Kidney epithelial cell (primary cell): Measurements from ENCODE around the gene BAG5. TPM values are rescaled to one million over a fixed set of nuclear protein-coding genes. Genes with fewer than 3 reads are reported as not detected.

Experiments used
- DNase-seq: peaks from one replicate; pipeline ENCODE4 v3.0.0-alpha.2; 2010; ENCODE audit warnings: low read depth
- H3K27me3 ChIP-seq: 2 replicates; pipeline ENCODE4 v1.6.0; 2011; ENCODE audit warnings: low read length; ENCODE audit not compliant: control insufficient read depth, insufficient read depth
- H3K36me3 ChIP-seq: 2 replicates; pipeline ENCODE4 v1.5.1; 2011; ENCODE audit warnings: low read length; ENCODE audit not compliant: control insufficient read depth, insufficient read depth
- H3K4me3 ChIP-seq: 2 replicates; pipeline ENCODE4 v1.5.1; 2011; ENCODE audit warnings: low read depth, mild to moderate bottlenecking, control low read depth, low read length
- total RNA-seq: library from RNA; depleted of rRNA; stranded (reverse); fragments of >200 nt; gene quantifications from 2 replicates; pipeline ENCODE4 v1.2.3, GENCODE V29; 2015
- TF ChIP-seq, protein P1 (sequence below): IDR thresholded peaks from 2 replicates; pipeline ENCODE4 v1.5.1; 2011; ENCODE audit warnings: mild to moderate bottlenecking, moderate library complexity, low read length, control low read depth, inconsistent platforms; ENCODE audit not compliant: insufficient read depth, poor library complexity, severe bottlenecking

The BAG5 gene
- total RNA-seq, 1 donor from 2014 or later, result 40.8 TPM

DNA sequence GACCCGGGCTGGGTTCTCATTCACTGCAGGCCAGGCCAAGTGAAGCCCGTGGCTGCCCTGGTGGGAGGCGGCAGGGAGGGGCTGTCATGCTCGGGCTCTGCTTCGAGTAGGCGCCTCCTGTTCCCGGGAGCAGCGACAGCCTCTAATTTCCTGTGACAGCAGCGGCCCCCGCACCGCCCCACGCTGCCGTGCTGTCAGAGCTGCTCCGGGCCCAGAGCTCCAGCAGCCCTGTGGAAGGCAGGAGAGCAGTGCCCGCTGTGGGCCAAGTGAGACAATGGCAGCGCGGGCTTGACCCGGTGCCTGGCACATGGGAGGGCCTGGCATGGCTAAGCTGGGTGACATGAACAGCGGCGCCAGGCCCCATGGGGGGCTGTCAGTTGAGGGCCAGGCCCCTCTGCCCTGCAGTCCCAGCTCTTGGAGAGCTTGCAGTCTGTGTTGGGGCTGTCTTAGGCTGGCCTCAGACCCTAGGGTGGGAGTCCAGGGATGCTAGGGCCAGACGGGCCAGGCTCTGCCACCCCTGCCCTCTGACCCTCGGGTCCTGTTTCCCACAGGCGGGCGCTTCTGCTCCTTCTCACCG is 28.4 kb downstream of the BAG5 start:
- DNase-seq, result no peak
- Histone ChIP-seq H3K27me3 (no peaks in the 10 kb centered on the region), H3K36me3 (no peaks in the 10 kb centered on the region), H3K4me3 (no peak overlapping the region)
- TF ChIP-seq, protein P1, sequence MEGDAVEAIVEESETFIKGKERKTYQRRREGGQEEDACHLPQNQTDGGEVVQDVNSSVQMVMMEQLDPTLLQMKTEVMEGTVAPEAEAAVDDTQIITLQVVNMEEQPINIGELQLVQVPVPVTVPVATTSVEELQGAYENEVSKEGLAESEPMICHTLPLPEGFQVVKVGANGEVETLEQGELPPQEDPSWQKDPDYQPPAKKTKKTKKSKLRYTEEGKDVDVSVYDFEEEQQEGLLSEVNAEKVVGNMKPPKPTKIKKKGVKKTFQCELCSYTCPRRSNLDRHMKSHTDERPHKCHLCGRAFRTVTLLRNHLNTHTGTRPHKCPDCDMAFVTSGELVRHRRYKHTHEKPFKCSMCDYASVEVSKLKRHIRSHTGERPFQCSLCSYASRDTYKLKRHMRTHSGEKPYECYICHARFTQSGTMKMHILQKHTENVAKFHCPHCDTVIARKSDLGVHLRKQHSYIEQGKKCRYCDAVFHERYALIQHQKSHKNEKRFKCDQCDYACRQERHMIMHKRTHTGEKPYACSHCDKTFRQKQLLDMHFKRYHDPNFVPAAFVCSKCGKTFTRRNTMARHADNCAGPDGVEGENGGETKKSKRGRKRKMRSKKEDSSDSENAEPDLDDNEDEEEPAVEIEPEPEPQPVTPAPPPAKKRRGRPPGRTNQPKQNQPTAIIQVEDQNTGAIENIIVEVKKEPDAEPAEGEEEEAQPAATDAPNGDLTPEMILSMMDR, result no peak

GRCh38 chr14:103533137-103533998 is 29.1 kb downstream of the BAG5 start:
- TF ChIP-seq, protein P1, result no peak
- Histone ChIP-seq H3K4me3 (no peak overlapping the region), H3K27me3 (no peaks in the 10 kb centered on the region), H3K36me3 (no peaks in the 10 kb centered on the region)
- DNase-seq, result no peak

- Histone ChIP-seq H3K4me3 (no peak overlapping the region), H3K27me3 (no peaks in the 10 kb centered on the region), H3K36me3 (no peaks in the 10 kb centered on the region)
- DNase-seq, result no peak
- TF ChIP-seq, protein P1, result no peak
Observed at GRCh38 chr14:103532216-103533136, 30.0 kb downstream of the BAG5 start.

GRCh38 chr14:103531421-103532215 is 30.8 kb downstream of the BAG5 start:
- TF ChIP-seq, protein P1, result no peak
- Histone ChIP-seq H3K36me3 (no peaks in the 10 kb centered on the region), H3K27me3 (no peaks in the 10 kb centered on the region), H3K4me3 (no peak overlapping the region)
- DNase-seq, result no peak

GRCh38 chr14:103530831-103531230 is 31.6 kb downstream of the BAG5 start:
- TF ChIP-seq, protein P1, result no peak
- no peaks in the 10 kb centered on the region for H3K27me3 ChIP-seq
- H3K36me3 ChIP-seq, result no peaks in the 10 kb centered on the region
- H3K4me3 ChIP-seq, result no peak overlapping the region
- no peak for DNase-seq
